ENCODE measurements around the gene BBS5. TPM values are rescaled to one million over a fixed set of nuclear protein-coding genes. Genes with fewer than 3 reads are reported as not detected.

BBS5 gene
- total RNA-seq, 1 donor from 2014 or later, result 8.7 TPM

GRCh38 chr2:169509955-169510354 is 30.7 kb downstream of the BBS5 start:
- DNase-seq (ENCODE audit: low read depth), result no peak
- Histone ChIP-seq H3K4me3 (ENCODE audit: low read depth, low read length) (no peak overlapping the region), H3K36me3 (ENCODE audit: control insufficient read depth, insufficient read depth, low read length) (no peaks in the 10 kb centered on the region), H3K27me3 (ENCODE audit: control insufficient read depth, insufficient read depth, low read length) (no peaks in the 10 kb centered on the region)
- TF ChIP-seq CTCF (IDR thresholded peaks at IDR 0.05; ENCODE audit: insufficient read depth, low read length, poor library complexity, severe bottlenecking), result no peak

- Histone ChIP-seq H3K36me3 (ENCODE audit: control insufficient read depth, insufficient read depth, low read length) (no peaks in the 10 kb centered on the region), H3K27me3 (ENCODE audit: control insufficient read depth, insufficient read depth, low read length) (no peaks in the 10 kb centered on the region), H3K4me3 (ENCODE audit: low read depth, low read length) (no peak overlapping the region)
- no peak for DNase-seq (ENCODE audit: low read depth)
- TF ChIP-seq CTCF (IDR thresholded peaks at IDR 0.05; ENCODE audit: insufficient read depth, low read length, poor library complexity, severe bottlenecking), result no peak
Observed at GRCh38 chr2:169510496-169510895, 31.2 kb downstream of the BBS5 start.

GRCh38 chr2:169511818-169512217 is 32.5 kb downstream of the BBS5 start:
- no peak for DNase-seq (ENCODE audit: low read depth)
- no peak overlapping the region for H3K4me3 ChIP-seq (ENCODE audit: low read depth, low read length)
- TF ChIP-seq CTCF (IDR thresholded peaks at IDR 0.05; ENCODE audit: insufficient read depth, low read length, poor library complexity, severe bottlenecking), result no peak
- H3K27me3 ChIP-seq (ENCODE audit: control insufficient read depth, insufficient read depth, low read length), result no peaks in the 10 kb centered on the region
- no peaks in the 10 kb centered on the region for H3K36me3 ChIP-seq (ENCODE audit: control insufficient read depth, insufficient read depth, low read length)

GRCh38 chr2:169512525-169512924 is 33.2 kb downstream of the BBS5 start:
- no peak for DNase-seq (ENCODE audit: low read depth)
- TF ChIP-seq CTCF (IDR thresholded peaks at IDR 0.05; ENCODE audit: insufficient read depth, low read length, poor library complexity, severe bottlenecking), result no peak
- Histone ChIP-seq H3K27me3 (ENCODE audit: control insufficient read depth, insufficient read depth, low read length) (no peaks in the 10 kb centered on the region), H3K4me3 (ENCODE audit: low read depth, low read length) (no peak overlapping the region), H3K36me3 (ENCODE audit: control insufficient read depth, insufficient read depth, low read length) (no peaks in the 10 kb centered on the region)

GRCh38 chr2:169513094-169513493 is 33.8 kb downstream of the BBS5 start:
- no peaks in the 10 kb centered on the region for H3K27me3 ChIP-seq (ENCODE audit: control insufficient read depth, insufficient read depth, low read length)

More at GRCh38 chr2:169513094-169513493, 33.8 kb downstream of the BBS5 start:
- no peak overlapping the region for H3K4me3 ChIP-seq (ENCODE audit: low read depth, low read length)
- no peak for TF ChIP-seq CTCF (IDR thresholded peaks at IDR 0.05; ENCODE audit: insufficient read depth, low read length, poor library complexity, severe bottlenecking)
- no peak for DNase-seq (ENCODE audit: low read depth)
- H3K36me3 ChIP-seq (ENCODE audit: control insufficient read depth, insufficient read depth, low read length), result no peaks in the 10 kb centered on the region

Data from kidney epithelial cell (primary cell).